ENCODE results near the gene GNAZ. TPM values are rescaled to one million over a fixed set of nuclear protein-coding genes. Genes with fewer than 3 reads are reported as not detected.

GNAZ gene
- total and polyA plus RNA-seq, 2 of the 8 experiments (the other 6 are each of a cell fraction or from before 2014, with no cell fraction given) = 6.6 to 9.6 TPM

DNA sequence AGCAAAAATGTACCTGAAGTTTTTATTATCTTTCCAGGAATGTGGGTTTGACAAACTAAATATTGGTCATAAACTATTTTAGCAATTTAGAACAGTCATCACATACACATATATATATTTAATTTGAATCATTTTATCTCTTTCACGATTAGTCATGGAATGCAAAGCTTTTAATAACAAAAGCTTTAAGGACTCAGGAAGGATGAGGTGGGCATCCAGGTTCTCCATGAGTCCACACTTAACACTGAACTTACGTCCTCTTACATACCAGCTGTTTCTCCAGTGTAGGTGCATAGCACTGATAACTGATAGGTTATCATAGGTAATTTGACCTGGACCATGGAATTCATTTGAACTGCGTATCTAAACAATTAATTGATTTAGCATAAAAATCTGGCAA is 28.1 kb upstream of the GNAZ start (continued):
- no peak for TF ChIP-seq SP4 (IDR thresholded peaks at IDR 0.05; ENCODE audit: low read length)
